K562 (cell line): ENCODE measurements around the gene TRMT2A. TPM values are rescaled to one million over a fixed set of nuclear protein-coding genes. Genes with fewer than 3 reads are reported as not detected.
A peak's percentile ranks its signal among the peaks of the same experiment; 100 is the strongest.

Experiments used
- CHCHD3 ChIP-seq: fragments of 250-450 bp; sonication (Bioruptor Pico); IDR thresholded peaks from 2 replicates; pipeline ENCODE4 v2.1.2; 2022; ENCODE audit warnings: mild to moderate bottlenecking
- CREB1 ChIP-seq, 2 experiments: sonication (generic) in 1 of 2; formaldehyde crosslinking in 1 of 2; IDR thresholded peaks; 2 replicates each; pipeline versions ENCODE4 v1.6.1 to v1.8.0; 2012 to 2022; ENCODE audit warnings: inconsistent platforms in 1 of 2, mild to moderate bottlenecking in 1 of 2, missing genetic modification reagents in 1 of 2, moderate library complexity in 1 of 2
- EP300 ChIP-seq: IDR thresholded peaks from 2 replicates; pipeline ENCODE4 v1.6.1; 2012; ENCODE audit warnings: low read length, improper control_type of control experiment
- HDAC2 ChIP-seq: fragments of 450-650 bp; IDR thresholded peaks from 2 replicates; pipeline ENCODE4 v1.6.1; 2016; ENCODE audit warnings: mild to moderate bottlenecking
- MCM7 ChIP-seq, 2 experiments: fragments of 450-650 bp; IDR thresholded peaks; 2 replicates each; pipeline ENCODE4 v1.6.1; 2016 to 2018
- MXI1 ChIP-seq: IDR thresholded peaks from 2 replicates; pipeline ENCODE4 v1.6.1; 2011; ENCODE audit warnings: low read depth, mild to moderate bottlenecking, improper control_type of control experiment, low read length
- NRF1 ChIP-seq, 2 experiments: fragments of 450-650 bp; IDR thresholded peaks in 1 of 2; conservative IDR thresholded peaks in 1 of 2; 2 replicates each; pipeline ENCODE4 v1.6.1; 2014; ENCODE audit warnings: mild to moderate bottlenecking in 2 of 2
- RBM25 ChIP-seq: fragments of 200-400 bp; formaldehyde crosslinking; IDR thresholded peaks from 2 replicates; pipeline ENCODE4 v1.6.1; 2018; ENCODE audit warnings: low read length, low read depth, moderate library complexity; ENCODE audit not compliant: severe bottlenecking
- RFX1 ChIP-seq: fragments of 450-650 bp; IDR thresholded peaks from 2 replicates; pipeline ENCODE4 v1.6.1; 2016; ENCODE audit warnings: mild to moderate bottlenecking, moderate library complexity
- SAFB ChIP-seq: fragments of 200-400 bp; formaldehyde crosslinking; IDR thresholded peaks from 2 replicates; pipeline ENCODE4 v1.6.1; 2017; ENCODE audit warnings: low read depth, low read length, borderline replicate concordance
- SETDB1 ChIP-seq: IDR thresholded peaks from one replicate; pipeline ENCODE4 v1.6.1; 2012; ENCODE audit warnings: low read length, control low read depth, inconsistent platforms
- SMARCA5 ChIP-seq: fragments of 450-650 bp; IDR thresholded peaks from 2 replicates; pipeline ENCODE4 v1.6.1; 2016
- SUPT5H ChIP-seq: fragments of 450-650 bp; IDR thresholded peaks from 2 replicates; pipeline ENCODE4 v1.6.1; 2016
- UBTF ChIP-seq, 2 experiments: IDR thresholded peaks; 2 replicates each; pipeline ENCODE4 v1.6.1; 2012; ENCODE audit warnings: improper control_type of control experiment in 2 of 2, low read depth in 2 of 2, low read length in 2 of 2, borderline replicate concordance in 1 of 2
- ZNF134 ChIP-seq: fragments of 250-450 bp; sonication (Bioruptor Pico); conservative IDR thresholded peaks from 2 replicates; pipeline ENCODE4 v1.4.0; 2020
- ZNF778 ChIP-seq: fragments of 450-650 bp; formaldehyde crosslinking; IDR thresholded peaks from 2 replicates; pipeline ENCODE4 v1.4.0; 2020; ENCODE audit warnings: mild to moderate bottlenecking, moderate library complexity
- polyA plus RNA-seq, 8 experiments: library from polyadenylated mRNA; depleted of rRNA in 4 of 8; stranded (reverse) in 5 of 8; unstranded in 3 of 8; fragments of >200 nt; fragmentation: Nextera tagmentation in 2 of 8; fragmentation: Illumina TruSeq in 1 of 8; extraction: Ambion mirVana in 2 of 8; extraction: Trizol in 1 of 8; gene quantifications; 2 replicates each; pipeline versions ENCODE4 v1.2.1 to v1.2.3, GENCODE V29; 2011 to 2014; ENCODE audit warnings: inconsistent platforms in 1 of 8, missing spikeins in 1 of 8
- total RNA-seq, 7 experiments: library from RNA; depleted of rRNA in 6 of 7; stranded (reverse); fragments of >200 nt in 6 of 7; fragmentation: Illumina TruSeq in 2 of 7; extraction: Trizol in 2 of 7; gene quantifications; 2 replicates each; pipeline versions ENCODE4 v1.2.1 to v1.2.3, GENCODE V29; 2011 to 2021; ENCODE audit warnings: low replicate concordance in 1 of 7
- TF ChIP-seq, protein P1 (sequence below): fragments of 250-450 bp; sonication (Bioruptor Pico); IDR thresholded peaks from 2 replicates; pipeline ENCODE4 v1.5.0; 2021
- TF ChIP-seq, protein P2 (sequence below): fragments of 450-650 bp; formaldehyde crosslinking; IDR thresholded peaks from 2 replicates; pipeline ENCODE4 v1.4.0; 2022; ENCODE audit warnings: missing genetic modification characterization
- TF ChIP-seq, protein P3 (sequence below): fragments of 250-450 bp; sonication (Bioruptor Pico); IDR thresholded peaks from 2 replicates; pipeline ENCODE4 v1.4.0; 2020

TRMT2A gene
- total and polyA plus RNA-seq, 9 of the 15 experiments (the other 6 are each of a cell fraction or from before 2014, with no cell fraction given) = 1.6 to 265 (median 140) TPM

DNA sequence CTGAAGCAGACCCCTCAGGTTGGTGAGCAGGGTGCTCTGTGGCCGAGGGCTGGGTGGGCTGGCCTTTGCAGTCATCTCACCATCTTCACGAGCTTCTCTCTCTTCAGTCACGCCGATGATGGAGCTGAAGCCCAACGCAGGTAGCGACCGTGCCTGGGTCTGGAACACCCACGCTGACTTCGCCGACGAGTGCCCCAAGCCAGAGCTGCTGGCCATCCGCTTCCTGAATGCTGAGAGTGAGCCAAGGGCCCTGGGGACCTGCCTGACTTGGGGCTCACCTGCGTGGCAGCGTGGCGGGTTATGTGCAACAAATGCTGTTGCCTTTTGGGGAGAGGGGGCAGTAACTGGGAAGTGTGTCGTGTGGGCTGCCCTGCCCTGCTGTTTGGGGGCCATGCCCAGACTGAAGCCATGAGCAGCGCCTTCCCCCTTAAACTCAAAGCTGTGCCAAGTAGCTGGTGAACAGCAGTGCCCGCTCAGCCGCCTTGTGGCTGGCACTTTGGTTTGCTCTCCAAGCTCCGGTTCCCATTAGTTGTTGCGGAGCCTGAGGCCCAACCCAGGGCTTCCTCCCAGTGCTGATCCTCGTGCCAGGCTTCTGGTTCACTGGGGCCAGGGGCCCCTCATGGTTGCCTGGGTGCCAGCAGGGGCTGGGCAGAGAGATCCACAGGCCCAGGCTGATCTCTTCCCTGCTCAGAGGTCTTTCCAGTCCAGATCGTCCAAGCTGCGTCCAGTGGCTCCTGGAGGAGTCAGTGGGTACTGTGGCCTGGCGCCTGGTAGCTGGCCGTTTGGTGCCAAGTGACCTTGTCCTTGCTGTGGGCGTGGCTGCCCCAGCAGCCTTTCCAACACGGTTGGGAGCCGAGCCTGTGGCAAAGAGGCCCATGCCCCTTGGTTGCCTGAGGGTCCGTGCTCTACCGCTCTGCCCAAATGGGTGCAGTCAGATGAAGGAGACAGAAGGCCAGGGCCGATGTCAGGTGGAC lies 8.5 kb upstream of the TRMT2A start (continued):
- TF ChIP-seq MCM7 (IDR thresholded peaks at IDR 0.05) = no peak
- peak; percentile 9 for TF ChIP-seq SETDB1
- TF ChIP-seq, protein P1, sequence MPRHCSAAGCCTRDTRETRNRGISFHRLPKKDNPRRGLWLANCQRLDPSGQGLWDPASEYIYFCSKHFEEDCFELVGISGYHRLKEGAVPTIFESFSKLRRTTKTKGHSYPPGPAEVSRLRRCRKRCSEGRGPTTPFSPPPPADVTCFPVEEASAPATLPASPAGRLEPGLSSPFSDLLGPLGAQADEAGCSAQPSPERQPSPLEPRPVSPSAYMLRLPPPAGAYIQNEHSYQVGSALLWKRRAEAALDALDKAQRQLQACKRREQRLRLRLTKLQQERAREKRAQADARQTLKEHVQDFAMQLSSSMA (CRISPR knock-in tag) = no peak
- no peak for TF ChIP-seq NRF1 (conservative IDR thresholded peaks at IDR 0.05 in 1 of 2, IDR thresholded peaks at IDR 0.05 in 1 of 2)
- TF ChIP-seq CREB1 (IDR thresholded peaks at IDR 0.05) = no peak
- no peak for TF ChIP-seq CREB1 (CRISPR knock-in tag; IDR thresholded peaks at IDR 0.05)
- no peak for TF ChIP-seq EP300
- TF ChIP-seq SMARCA5 = no peak
- TF ChIP-seq HDAC2 = no peak
- no peak for TF ChIP-seq RFX1
- no peak for TF ChIP-seq SAFB
- TF ChIP-seq ZNF134 (CRISPR knock-in tag) = no peak
- no peak for TF ChIP-seq ZNF778 (CRISPR knock-in tag)
- TF ChIP-seq, protein P2, sequence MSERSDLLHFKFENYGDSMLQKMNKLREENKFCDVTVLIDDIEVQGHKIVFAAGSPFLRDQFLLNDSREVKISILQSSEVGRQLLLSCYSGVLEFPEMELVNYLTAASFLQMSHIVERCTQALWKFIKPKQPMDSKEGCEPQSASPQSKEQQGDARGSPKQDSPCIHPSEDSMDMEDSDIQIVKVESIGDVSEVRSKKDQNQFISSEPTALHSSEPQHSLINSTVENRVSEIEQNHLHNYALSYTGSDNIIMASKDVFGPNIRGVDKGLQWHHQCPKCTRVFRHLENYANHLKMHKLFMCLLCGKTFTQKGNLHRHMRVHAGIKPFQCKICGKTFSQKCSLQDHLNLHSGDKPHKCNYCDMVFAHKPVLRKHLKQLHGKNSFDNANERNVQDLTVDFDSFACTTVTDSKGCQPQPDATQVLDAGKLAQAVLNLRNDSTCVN = 0 out of 2 replicates have a peak, but pooled peaks have one; percentile 3
- TF ChIP-seq MXI1 = no peak
- TF ChIP-seq UBTF (IDR thresholded peaks at IDR 0.05; ENCODE audit: borderline replicate concordance in 1 of 2, low read depth in 2 of 2, low read length in 2 of 2) = no peak
- TF ChIP-seq, protein P3, sequence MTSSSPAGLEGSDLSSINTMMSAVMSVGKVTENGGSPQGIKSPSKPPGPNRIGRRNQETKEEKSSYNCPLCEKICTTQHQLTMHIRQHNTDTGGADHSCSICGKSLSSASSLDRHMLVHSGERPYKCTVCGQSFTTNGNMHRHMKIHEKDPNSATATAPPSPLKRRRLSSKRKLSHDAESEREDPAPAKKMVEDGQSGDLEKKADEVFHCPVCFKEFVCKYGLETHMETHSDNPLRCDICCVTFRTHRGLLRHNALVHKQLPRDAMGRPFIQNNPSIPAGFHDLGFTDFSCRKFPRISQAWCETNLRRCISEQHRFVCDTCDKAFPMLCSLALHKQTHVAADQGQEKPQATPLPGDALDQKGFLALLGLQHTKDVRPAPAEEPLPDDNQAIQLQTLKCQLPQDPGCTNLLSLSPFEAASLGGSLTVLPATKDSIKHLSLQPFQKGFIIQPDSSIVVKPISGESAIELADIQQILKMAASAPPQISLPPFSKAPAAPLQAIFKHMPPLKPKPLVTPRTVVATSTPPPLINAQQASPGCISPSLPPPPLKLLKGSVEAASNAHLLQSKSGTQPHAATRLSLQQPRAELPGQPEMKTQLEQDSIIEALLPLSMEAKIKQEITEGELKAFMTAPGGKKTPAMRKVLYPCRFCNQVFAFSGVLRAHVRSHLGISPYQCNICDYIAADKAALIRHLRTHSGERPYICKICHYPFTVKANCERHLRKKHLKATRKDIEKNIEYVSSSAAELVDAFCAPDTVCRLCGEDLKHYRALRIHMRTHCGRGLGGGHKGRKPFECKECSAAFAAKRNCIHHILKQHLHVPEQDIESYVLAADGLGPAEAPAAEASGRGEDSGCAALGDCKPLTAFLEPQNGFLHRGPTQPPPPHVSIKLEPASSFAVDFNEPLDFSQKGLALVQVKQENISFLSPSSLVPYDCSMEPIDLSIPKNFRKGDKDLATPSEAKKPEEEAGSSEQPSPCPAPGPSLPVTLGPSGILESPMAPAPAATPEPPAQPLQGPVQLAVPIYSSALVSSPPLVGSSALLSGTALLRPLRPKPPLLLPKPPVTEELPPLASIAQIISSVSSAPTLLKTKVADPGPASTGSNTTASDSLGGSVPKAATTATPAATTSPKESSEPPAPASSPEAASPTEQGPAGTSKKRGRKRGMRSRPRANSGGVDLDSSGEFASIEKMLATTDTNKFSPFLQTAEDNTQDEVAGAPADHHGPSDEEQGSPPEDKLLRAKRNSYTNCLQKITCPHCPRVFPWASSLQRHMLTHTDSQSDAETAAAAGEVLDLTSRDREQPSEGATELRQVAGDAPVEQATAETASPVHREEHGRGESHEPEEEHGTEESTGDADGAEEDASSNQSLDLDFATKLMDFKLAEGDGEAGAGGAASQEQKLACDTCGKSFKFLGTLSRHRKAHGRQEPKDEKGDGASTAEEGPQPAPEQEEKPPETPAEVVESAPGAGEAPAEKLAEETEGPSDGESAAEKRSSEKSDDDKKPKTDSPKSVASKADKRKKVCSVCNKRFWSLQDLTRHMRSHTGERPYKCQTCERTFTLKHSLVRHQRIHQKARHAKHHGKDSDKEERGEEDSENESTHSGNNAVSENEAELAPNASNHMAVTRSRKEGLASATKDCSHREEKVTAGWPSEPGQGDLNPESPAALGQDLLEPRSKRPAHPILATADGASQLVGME (CRISPR knock-in tag) = 0 out of 2 replicates have a peak, but pooled peaks have one; percentile 55
- TF ChIP-seq SUPT5H = peak; percentile 20; the same call in 1 of the 2 replicates
- TF ChIP-seq RBM25 = no peak
- no peak for TF ChIP-seq CHCHD3
